ENCODE results near the gene GAS2. TPM values are rescaled to one million over a fixed set of nuclear protein-coding genes. Genes with fewer than 3 reads are reported as not detected.

The GAS2 gene
- polyA plus RNA-seq, 6 donors from 2014 or later: 3.2 to 5.3 (median 3.5) TPM; not detected in 1

DNA sequence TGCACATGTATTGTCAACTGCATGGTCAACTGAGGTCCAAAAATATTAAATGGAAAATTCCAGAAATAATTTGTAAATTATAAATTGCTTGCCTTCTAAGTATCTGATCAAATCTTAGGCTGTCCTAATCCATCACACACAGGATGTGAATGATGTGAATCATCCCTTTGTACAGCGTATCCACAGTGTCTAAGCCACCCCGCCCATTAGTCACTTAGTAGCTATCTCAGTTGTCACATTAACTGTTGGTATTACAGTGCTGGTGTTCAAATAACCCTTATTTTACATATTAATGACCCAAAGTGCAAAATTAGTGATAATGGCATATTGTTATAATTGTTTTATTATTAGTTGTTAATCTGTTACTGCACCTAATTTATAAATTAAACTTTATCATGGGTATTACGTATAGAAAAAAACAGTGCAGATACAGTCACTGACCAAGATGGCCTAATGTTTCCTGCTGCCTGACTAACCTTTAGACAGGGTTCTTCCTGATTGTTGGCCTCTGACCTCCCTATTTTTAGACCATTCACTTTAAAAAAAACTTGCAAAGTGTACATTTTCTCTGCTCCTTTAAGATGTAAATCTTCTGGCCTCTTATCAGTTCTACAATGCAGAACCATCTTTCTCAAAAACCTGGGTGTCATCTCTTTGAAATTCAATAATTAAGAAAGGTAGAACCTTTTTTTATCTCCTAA is 166.1 kb downstream of the GAS2 start:
- Mint-ChIP-seq H3K36me3 (no peaks in the 10 kb centered on the region), H3K27ac (no peak overlapping the region)

DNA sequence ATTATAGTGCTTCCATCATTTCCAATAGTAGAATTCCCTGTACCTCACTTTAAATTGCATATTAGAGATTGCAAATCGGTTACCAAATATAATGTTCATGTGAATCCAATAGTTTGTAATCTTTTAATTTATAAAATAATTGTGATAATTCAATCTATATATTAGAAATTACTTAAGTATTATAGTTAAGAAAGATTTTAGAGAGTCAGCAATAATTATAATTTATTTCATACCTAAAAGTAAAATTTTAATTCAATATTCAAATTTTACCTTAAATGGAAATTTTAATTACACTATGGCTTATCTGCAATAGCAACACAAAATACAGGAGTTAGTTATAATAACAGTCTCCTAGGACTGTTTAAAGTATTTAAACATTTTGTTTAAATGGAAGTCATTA is 180.3 kb downstream of the GAS2 start:
- DNase-seq (no peak), ATAC-seq (ENCODE audit: low read depth in 2 of 2) (no peak)
- peaks cover 0 to 2% (median 0%) of the 10 kb centered on the region in 7 donors for H3K9me3 Mint-ChIP-seq
- H3K4me1 Mint-ChIP-seq: no peaks in the 10 kb centered on the region
- H3K27ac Mint-ChIP-seq: no peak overlapping the region
- no peak overlapping the region for H3K4me3 Mint-ChIP-seq
- H3K27me3 Mint-ChIP-seq: no peaks in the 10 kb centered on the region
- peaks cover 0 to 6% of the 10 kb centered on the region in 2 donors for H3K36me3 Mint-ChIP-seq

More for the DNA sequence above, 166.1 kb downstream of the GAS2 start:
- peaks cover 7 to 17% (median 16%) of the 10 kb centered on the region in 3 donors for H3K4me1 Mint-ChIP-seq
- H3K4me3 Mint-ChIP-seq: no peak overlapping the region
- ATAC-seq (ENCODE audit: low read depth in 2 of 2): no peak
- H3K9me3 Mint-ChIP-seq: no peaks in the 10 kb centered on the region
- DNase-seq: no peak
- no peaks in the 10 kb centered on the region for H3K27me3 Mint-ChIP-seq

- peaks cover 0 to 12% (median 0%) of the 10 kb centered on the region in 3 donors for H3K27me3 Mint-ChIP-seq
- peaks cover 0 to 10% (median 2%) of the 10 kb centered on the region in 7 donors for H3K9me3 Mint-ChIP-seq
Observed at GRCh38 chr11:22851477-22851876, 185.1 kb downstream of the GAS2 start.

DNA sequence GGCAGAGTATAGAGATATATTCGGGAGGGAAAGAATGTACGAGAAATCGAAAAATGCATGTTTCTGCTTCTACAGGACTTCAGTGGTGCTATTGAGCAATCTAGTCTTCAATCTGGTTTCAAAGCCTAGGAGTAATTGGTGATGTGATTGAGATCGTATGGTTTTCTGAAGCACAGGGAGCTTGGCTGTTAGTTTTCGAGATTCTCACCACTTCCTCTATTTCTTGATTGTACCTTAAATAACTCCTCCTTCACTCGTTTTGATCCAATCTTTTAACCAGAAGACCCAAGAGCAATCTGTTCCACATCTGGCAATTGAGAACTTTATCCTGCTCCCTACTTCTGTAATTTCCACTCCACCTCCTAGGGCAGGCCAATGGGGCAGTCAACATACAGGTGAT is 193.3 kb downstream of the GAS2 start:
- H3K27ac Mint-ChIP-seq: no peak overlapping the region
- DNase-seq (no peak), ATAC-seq (ENCODE audit: low read depth in 2 of 2) (no peak)
- H3K4me1 Mint-ChIP-seq: no peaks in the 10 kb centered on the region
- H3K27me3 Mint-ChIP-seq: no peaks in the 10 kb centered on the region
- H3K36me3 Mint-ChIP-seq: no peaks in the 10 kb centered on the region
- H3K9me3 Mint-ChIP-seq: peaks cover 0 to 3% (median 0%) of the 10 kb centered on the region in 7 donors
- H3K4me3 Mint-ChIP-seq: no peak overlapping the region

More at GRCh38 chr11:22851477-22851876, 185.1 kb downstream of the GAS2 start:
- Mint-ChIP-seq H3K4me3 (no peak overlapping the region), H3K4me1 (no peaks in the 10 kb centered on the region), H3K27ac (no peak overlapping the region), H3K36me3 (no peaks in the 10 kb centered on the region)
- no peak for ATAC-seq (ENCODE audit: low read depth in 2 of 2)
- no peak for DNase-seq

- ATAC-seq (ENCODE audit: low read depth in 2 of 2): no peak
- H3K27me3 Mint-ChIP-seq: no peaks in the 10 kb centered on the region
- H3K36me3 Mint-ChIP-seq: no peaks in the 10 kb centered on the region
- no peak for DNase-seq
- no peaks in the 10 kb centered on the region for H3K4me1 Mint-ChIP-seq
- H3K4me3 Mint-ChIP-seq: no peak within 1 kb of the TSS
- H3K27ac Mint-ChIP-seq: no peak within 1 kb of the TSS
- peaks cover 0 to 3% (median 0%) of the 10 kb centered on the region in 7 donors for H3K9me3 Mint-ChIP-seq
Observed at GRCh38 chr11:22860241-22860640, 193.8 kb downstream of the GAS2 start, which contains the start of gene CCDC179. Gene CCDC179 (minus strand): TSS chr11:22860474. CDS start chr11:22860421, 53 bp downstream.

Other genes starting within 250 kb of the GAS2 start
- gene FANCF, start 40.8 kb upstream of the GAS2 start, polyA plus RNA-seq (ENCODE audit: low read depth in 6 of 6): 10 to 100 TPM; 12.5 to 22.4 (median 19.3) TPM
- gene SVIP, start 163.2 kb downstream of the GAS2 start, polyA plus RNA-seq (ENCODE audit: low read depth in 6 of 6): 10 to 100 TPM; 26.9 to 35.1 (median 28.8) TPM
- gene CCDC179, start 193.9 kb downstream of the GAS2 start, polyA plus RNA-seq (ENCODE audit: low read depth in 6 of 6): not detected